Large intestine (tissue), 3 donors: ENCODE data around the gene CLCA2. TPM values are rescaled to one million over a fixed set of nuclear protein-coding genes. Genes with fewer than 3 reads are reported as not detected.

Source experiments
- DNase-seq, 2 donors: peaks; one replicate each; pipeline versions ENCODE4 v3.0.0 to v3.0.0-alpha.2; 2013
- H3K27ac ChIP-seq: one replicate; pipeline ENCODE4 v1.5.1; 2013; ENCODE audit warnings: low read length
- H3K27me3 ChIP-seq: 2 replicates; pipeline ENCODE4 v1.6.1; 2013; ENCODE audit warnings: low read length; ENCODE audit not compliant: control insufficient read depth, insufficient read depth
- H3K36me3 ChIP-seq: 2 replicates; pipeline ENCODE4 v1.6.1; 2013; ENCODE audit warnings: low read length; ENCODE audit not compliant: control insufficient read depth, insufficient read depth
- H3K4me1 ChIP-seq: one replicate; pipeline ENCODE4 v1.6.1; 2013; ENCODE audit warnings: low read length; ENCODE audit not compliant: control insufficient read depth, insufficient read depth
- H3K4me3 ChIP-seq: one replicate; pipeline ENCODE4 v1.5.1; 2013; ENCODE audit warnings: low read length
- H3K9me3 ChIP-seq: one replicate; pipeline ENCODE4 v1.6.1; 2013; ENCODE audit warnings: mild to moderate bottlenecking, low read depth, low read length, moderate library complexity; ENCODE audit not compliant: control insufficient read depth
- WGBS: methylation state at CpG from one replicate; pipeline ENCODE4 v1.1.5; 2013; ENCODE audit warnings: low lambda C conversion rate; ENCODE audit not compliant: insufficient coverage; 5-methylcytosine and 5-hydroxymethylcytosine counted together
- polyA plus RNA-seq: library from polyadenylated mRNA; unstranded; fragments of 120-200 nt; gene quantifications from one replicate; pipeline ENCODE4 v1.2.1, GENCODE V29; 2013

CLCA2 gene
- polyA plus RNA-seq, 1 donor = 1.0 TPM

DNA sequence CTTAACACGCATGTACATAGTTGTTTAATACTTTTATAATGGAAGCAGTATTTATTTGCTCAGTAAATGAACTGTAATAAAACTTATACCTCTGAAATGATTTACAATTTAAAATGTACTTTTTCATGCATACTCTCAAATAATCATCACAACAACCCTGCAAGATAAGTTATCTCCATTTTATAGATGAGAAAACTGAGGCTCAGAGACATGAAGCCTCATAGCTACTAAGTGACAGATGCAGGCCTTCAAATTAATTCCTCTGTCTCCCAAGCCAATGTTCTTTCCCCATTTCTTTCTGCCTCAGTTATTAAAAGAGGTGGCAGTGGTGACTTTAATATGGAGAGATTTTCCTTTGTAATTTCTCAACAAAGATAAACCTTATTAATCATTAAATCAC is 25.1 kb downstream of the CLCA2 start:
- Histone ChIP-seq H3K36me3 (no peaks in the 10 kb centered on the region), H3K4me1 (no peaks in the 10 kb centered on the region), H3K27me3 (no peaks in the 10 kb centered on the region), H3K9me3 (no peaks in the 10 kb centered on the region), H3K4me3 (no peak overlapping the region), H3K27ac (no peak overlapping the region)
- 100% methylated on average over 1 of the region's 1 CpG for WGBS
- no peak for DNase-seq

DNA sequence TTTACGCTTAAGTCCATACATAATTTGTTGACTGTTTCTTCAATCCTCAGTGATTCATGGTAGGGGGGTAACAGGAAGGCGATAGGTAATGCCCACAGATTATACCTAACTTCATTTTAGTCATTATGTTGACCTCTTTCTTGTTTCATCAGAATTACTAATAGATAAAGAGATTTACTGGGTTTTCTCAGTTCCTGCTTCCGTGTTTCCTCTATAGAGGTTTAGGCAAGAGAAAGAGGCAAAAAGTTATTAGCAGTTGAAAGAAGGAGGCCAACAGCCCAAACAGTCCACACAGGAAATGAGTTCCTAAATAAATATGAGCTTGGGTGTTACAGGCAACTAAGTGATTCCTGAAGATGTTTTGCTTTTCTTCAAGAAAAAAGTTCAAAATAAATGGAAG is 26.9 kb downstream of the CLCA2 start:
- Histone ChIP-seq H3K36me3 (no peaks in the 10 kb centered on the region), H3K27ac (no peak overlapping the region), H3K4me3 (no peak overlapping the region), H3K27me3 (no peaks in the 10 kb centered on the region), H3K4me1 (no peaks in the 10 kb centered on the region), H3K9me3 (no peaks in the 10 kb centered on the region)
- WGBS = 0% methylated on average over 1 of the region's 3 CpGs
- no peak for DNase-seq

DNA sequence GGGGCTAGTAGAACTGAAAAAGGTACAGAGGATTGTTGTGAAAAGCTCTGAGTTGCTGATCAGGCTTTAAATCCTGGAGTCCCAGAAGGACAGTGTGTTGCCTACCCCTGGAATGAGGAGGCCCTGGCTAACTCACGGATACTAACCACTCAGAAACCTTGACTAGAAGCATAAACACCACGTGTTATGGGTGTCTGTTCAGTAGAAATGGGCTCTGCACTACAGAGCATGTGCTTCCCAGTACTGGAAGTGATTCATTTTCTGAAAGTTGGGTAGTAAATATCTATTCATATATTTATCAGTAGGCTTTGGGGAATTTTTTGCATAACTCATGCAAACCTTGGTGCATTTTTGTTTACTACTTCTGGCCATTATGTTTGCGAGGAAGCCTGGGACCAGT is 29.7 kb downstream of the CLCA2 start:
- H3K9me3 ChIP-seq = no peaks in the 10 kb centered on the region
- no peak overlapping the region for H3K27ac ChIP-seq
- DNase-seq = no peak
- no peaks in the 10 kb centered on the region for H3K36me3 ChIP-seq
- H3K4me1 ChIP-seq = no peaks in the 10 kb centered on the region
- peaks cover 3% of the 10 kb centered on the region for H3K27me3 ChIP-seq
- WGBS = 88% methylated on average over 1 of the region's 3 CpGs
- H3K4me3 ChIP-seq = no peak overlapping the region

DNA sequence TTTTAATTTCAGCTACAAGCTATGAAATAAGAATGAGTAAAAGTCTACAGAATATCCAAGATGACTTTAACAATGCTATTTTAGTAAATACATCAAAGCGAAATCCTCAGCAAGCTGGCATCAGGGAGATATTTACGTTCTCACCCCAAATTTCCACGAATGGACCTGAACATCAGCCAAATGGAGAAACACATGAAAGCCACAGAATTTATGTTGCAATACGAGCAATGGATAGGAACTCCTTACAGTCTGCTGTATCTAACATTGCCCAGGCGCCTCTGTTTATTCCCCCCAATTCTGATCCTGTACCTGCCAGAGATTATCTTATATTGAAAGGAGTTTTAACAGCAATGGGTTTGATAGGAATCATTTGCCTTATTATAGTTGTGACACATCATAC is 31.1 kb downstream of the CLCA2 start:
- no peaks in the 10 kb centered on the region for H3K4me1 ChIP-seq
- 80% methylated on average over 2 of the region's 5 CpGs for WGBS
- peaks cover 3% of the 10 kb centered on the region for H3K27me3 ChIP-seq
- DNase-seq = no peak
- no peaks in the 10 kb centered on the region for H3K9me3 ChIP-seq
- no peak overlapping the region for H3K27ac ChIP-seq
- no peak overlapping the region for H3K4me3 ChIP-seq
- no peaks in the 10 kb centered on the region for H3K36me3 ChIP-seq

DNA sequence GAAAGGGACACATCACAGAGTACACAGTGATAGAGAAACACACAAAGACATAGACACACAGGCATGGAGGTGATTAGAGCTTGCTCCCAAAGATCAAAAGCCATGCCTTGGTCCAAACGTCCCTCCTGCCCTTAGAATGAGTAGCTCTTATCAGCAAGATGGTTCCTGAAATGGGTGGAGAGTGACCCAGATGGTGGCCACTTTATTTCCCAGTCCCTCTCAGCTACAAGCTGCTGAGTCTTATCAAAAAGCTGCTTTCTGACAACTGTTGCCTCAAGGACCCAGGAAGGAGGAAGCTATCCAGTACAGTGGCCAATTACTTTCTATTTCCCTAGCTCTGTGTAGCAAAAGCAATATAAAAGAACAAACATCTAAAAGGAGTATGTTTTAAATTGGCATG is 37.0 kb downstream of the CLCA2 start:
- Histone ChIP-seq H3K4me3 (no peak overlapping the region), H3K4me1 (no peaks in the 10 kb centered on the region), H3K9me3 (no peaks in the 10 kb centered on the region), H3K27ac (no peak overlapping the region), H3K27me3 (peaks cover 3% of the 10 kb centered on the region), H3K36me3 (no peaks in the 10 kb centered on the region)
- WGBS = no CpG with 5 or more reads among the region's 1 CpG
- peak in 1 of 2 donors; percentile 32 for DNase-seq

DNA sequence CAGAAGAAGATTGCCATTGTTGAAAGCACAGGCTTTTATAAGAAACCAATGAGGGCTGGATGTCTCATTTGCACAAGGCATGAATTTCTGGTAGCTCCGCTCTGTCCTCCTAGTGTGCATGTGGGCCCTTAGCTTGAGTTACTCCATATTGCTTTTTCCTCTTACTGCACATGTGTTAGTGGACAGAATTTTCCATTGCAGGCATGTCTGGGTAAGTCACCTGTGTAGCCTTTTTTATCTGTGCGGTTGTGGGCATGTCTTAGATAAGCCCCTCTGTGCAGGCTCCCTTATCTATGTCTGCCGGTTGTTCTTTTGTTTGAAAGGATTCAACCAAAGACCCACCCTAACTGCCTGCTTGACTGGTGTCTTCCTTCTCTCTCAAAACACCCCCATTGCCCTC is 37.5 kb downstream of the CLCA2 start:
- peaks cover 3% of the 10 kb centered on the region for H3K27me3 ChIP-seq
- no peak overlapping the region for H3K27ac ChIP-seq
- no CpG with 5 or more reads among the region's 3 CpGs for WGBS
- no peaks in the 10 kb centered on the region for H3K4me1 ChIP-seq
- H3K9me3 ChIP-seq = no peaks in the 10 kb centered on the region
- no peaks in the 10 kb centered on the region for H3K36me3 ChIP-seq
- no peak overlapping the region for H3K4me3 ChIP-seq
- no peak for DNase-seq

DNA sequence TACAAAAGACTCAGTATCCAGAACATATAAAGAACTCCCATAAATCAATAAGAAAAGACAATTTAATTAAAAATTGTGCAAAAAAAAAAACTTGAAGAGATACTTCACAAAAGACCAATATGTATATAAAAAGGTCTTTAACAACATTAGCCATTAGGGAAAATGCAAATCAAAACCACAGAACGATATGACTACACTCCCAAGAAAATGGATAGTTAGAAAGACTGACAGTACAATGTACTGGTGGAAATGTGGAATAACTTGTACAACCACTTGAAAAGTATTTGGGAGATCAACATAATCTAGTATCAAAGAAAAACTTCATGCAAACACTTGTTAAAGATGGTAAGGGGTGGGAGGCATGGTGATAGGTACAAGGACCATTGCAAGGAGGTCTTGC is 40.8 kb downstream of the CLCA2 start:
- H3K9me3 ChIP-seq = no peaks in the 10 kb centered on the region
- no peaks in the 10 kb centered on the region for H3K4me1 ChIP-seq
- no peaks in the 10 kb centered on the region for H3K36me3 ChIP-seq
- WGBS = 91% methylated on average over 1 of the region's 1 CpG
- no peak for DNase-seq
- no peak overlapping the region for H3K4me3 ChIP-seq
- H3K27ac ChIP-seq = no peak overlapping the region
- H3K27me3 ChIP-seq = no peaks in the 10 kb centered on the region

DNA sequence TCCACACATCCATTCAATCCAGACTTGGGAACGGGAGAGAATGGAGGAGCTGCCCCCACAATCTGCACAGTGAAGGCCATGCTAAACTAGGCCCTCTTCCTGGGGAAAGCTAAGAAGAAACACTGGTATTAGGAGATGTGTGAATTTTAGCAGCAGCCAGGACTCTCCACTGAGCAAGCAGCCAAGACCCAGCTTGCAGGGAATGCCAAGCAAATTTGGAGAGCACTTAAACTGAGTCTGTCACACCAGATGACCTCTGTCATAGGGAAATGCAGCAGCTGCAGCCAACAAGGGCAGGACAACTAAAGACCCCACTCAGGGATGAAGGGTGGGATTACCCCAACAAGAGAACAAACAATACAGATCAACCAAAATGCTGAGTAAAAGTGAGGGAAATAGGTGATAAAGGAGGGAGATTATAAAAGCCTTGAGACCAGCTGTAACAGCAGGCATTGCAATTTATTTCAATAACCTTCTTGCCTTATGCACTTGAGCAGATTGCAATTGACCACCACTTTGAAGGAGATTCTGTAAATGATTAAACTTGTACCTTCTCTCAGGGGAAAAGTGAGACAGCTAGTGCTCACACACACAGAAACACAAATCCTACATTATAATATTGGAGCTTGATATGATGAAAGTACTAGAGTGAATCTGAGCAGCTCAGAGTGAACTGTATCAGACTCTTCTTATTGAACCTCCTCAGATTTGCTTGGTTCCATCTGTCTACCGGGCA is 42.3 kb downstream of the CLCA2 start:
- no peaks in the 10 kb centered on the region for H3K4me1 ChIP-seq
- no peaks in the 10 kb centered on the region for H3K9me3 ChIP-seq
- no peak overlapping the region for H3K4me3 ChIP-seq
- DNase-seq = no peak
- H3K36me3 ChIP-seq = no peaks in the 10 kb centered on the region
- WGBS = no CpG with 5 or more reads among the region's 2 CpGs
- H3K27me3 ChIP-seq = no peaks in the 10 kb centered on the region
- H3K27ac ChIP-seq = no peak overlapping the region

DNA sequence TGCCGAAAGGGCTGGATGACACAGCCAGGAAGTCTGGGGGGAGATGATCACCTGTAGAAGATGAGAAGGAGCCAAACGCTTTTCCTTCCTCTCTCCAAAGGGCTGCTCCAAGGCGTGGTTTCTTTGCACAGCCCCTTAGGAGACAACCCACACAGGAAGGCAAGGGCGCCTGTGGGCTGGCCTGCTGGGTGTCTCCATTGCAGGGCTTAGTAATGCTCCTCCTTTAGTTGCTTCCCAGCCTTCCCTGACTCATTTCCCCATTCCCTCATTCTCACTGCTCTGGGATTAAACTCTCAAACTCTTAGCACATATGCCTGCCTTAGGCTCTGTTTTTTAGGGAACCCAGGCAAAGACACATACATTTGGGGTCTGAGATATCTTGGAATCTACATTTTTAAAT is 43.0 kb downstream of the CLCA2 start:
- DNase-seq = no peak
- H3K9me3 ChIP-seq = no peaks in the 10 kb centered on the region
- no CpG with 5 or more reads among the region's 4 CpGs for WGBS
- no peak overlapping the region for H3K4me3 ChIP-seq
- H3K27ac ChIP-seq = no peak overlapping the region
- H3K27me3 ChIP-seq = no peaks in the 10 kb centered on the region
- H3K4me1 ChIP-seq = no peaks in the 10 kb centered on the region
- no peaks in the 10 kb centered on the region for H3K36me3 ChIP-seq

DNA sequence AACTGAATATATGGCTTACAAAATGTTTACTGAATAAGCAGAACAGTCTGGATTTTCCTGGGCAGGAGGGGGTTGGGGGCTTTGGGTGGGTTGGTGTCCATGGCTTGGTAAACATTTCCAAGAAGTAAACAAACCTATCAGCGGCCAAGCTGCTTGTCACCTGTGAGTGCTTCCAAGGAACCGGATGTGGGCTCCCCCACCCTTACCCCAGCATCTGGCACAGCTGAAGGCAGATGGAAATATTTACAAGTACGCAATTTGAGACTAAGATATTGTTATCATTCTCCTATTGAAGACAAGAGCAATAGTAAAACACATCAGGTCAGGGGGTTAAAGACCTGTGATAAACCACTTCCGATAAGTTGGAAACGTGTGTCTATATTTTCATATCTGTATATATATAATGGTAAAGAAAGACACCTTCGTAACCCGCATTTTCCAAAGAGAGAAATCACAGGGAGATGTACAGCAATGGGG is 44.6 kb downstream of the CLCA2 start, which contains the start of gene CLCA1:
Gene CLCA1, plus strand, starts transcription at position 427 of the 477 bp plus-strand sequence. Its CDS starts 45 bp downstream, at position 472.
- Histone ChIP-seq H3K9me3 (no peaks in the 10 kb centered on the region), H3K4me3 (peak within 1 kb of the TSS; percentile 28), H3K4me1 (no peaks in the 10 kb centered on the region), H3K27me3 (no peaks in the 10 kb centered on the region), H3K27ac (no peak within 1 kb of the TSS), H3K36me3 (no peaks in the 10 kb centered on the region)
- DNase-seq = peak in 1 of 2 donors; percentile 36
- WGBS = 60% methylated on average over 5 of the region's 7 CpGs

DNA sequence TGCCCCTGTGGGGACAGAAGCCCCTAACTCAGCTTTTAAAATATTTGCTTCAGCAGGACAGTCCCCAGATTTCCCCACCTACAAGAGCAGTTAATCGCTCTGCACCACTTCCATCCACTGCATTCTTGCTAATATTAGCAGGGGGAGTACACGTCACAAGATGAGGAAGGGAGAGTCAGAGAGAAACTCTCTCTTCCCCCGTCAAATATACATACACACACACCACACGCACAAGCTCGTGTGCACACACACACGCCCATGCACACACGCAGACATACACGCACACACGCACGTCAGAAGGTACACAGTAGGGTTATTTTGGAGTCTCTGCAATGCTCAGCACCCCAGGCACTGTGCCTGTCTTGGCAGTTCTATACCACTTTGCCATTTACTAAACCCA is 46.9 kb downstream of the CLCA2 start:
- Histone ChIP-seq H3K27ac (no peak overlapping the region), H3K36me3 (no peaks in the 10 kb centered on the region), H3K27me3 (no peaks in the 10 kb centered on the region), H3K9me3 (no peaks in the 10 kb centered on the region), H3K4me1 (no peaks in the 10 kb centered on the region), H3K4me3 (peak overlapping the region; percentile 28)
- DNase-seq = no peak
- WGBS = no CpG with 5 or more reads among the region's 10 CpGs
